HG02852 (cell line): ENCODE measurements around the gene BCAT1.
"Not testable (repeated sequence)": the region's sequence is repeated elsewhere in the genome, so short reads cannot be mapped to it uniquely, and the experiment has no call there.

Experiments used
- ATAC-seq: cut with Tn5 transposase; IDR thresholded peaks from one replicate; pipeline ENCODE4 v1.9.1; 2021; ENCODE audit warnings: mild to moderate bottlenecking, moderate library complexity; ENCODE audit not compliant: unreplicated experiment

Gene BCAT1

GRCh38 chr12:24960222-24960855, 11.4 kb upstream of the BCAT1 start:
- peak; percentile 67 for ATAC-seq

GRCh38 chr12:24956351-24956750, 7.5 kb upstream of the BCAT1 start:
- ATAC-seq = not testable (repeated sequence)

GRCh38 chr12:24955853-24956252, 7.0 kb upstream of the BCAT1 start:
- no peak for ATAC-seq

- ATAC-seq = no peak
These were observed 6.5 kb upstream of the BCAT1 start for GRCh38 chr12:24955389-24955788.

GRCh38 chr12:24954261-24954660, 5.4 kb upstream of the BCAT1 start:
- ATAC-seq = no peak

DNA sequence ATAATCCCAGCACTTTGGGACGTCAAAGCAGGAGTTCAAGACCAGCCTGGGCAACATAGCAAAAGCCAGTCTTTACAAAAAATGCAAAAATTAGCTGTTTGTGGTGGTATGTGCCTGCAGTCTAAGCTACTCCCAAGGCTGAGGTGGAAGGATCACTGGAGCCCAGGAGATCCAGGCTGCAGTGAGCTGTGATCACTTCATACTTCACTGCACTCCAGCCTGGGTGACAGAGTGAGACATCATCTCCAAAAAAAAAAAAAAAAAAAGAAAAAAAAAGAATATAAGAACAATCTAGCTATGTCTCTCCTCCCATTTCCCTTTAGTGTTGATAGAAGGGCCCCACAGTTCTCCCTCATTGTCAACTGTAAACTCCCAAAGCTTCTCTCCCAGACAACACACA, 3.5 kb upstream of the BCAT1 start:
- no peak for ATAC-seq

- peak; percentile 26 for ATAC-seq
These were observed 1.4 kb upstream of the BCAT1 start for GRCh38 chr12:24950231-24950834.

- ATAC-seq = peak; percentile 35
These were observed 513 bp downstream of the BCAT1 start for GRCh38 chr12:24948420-24948756.

DNA sequence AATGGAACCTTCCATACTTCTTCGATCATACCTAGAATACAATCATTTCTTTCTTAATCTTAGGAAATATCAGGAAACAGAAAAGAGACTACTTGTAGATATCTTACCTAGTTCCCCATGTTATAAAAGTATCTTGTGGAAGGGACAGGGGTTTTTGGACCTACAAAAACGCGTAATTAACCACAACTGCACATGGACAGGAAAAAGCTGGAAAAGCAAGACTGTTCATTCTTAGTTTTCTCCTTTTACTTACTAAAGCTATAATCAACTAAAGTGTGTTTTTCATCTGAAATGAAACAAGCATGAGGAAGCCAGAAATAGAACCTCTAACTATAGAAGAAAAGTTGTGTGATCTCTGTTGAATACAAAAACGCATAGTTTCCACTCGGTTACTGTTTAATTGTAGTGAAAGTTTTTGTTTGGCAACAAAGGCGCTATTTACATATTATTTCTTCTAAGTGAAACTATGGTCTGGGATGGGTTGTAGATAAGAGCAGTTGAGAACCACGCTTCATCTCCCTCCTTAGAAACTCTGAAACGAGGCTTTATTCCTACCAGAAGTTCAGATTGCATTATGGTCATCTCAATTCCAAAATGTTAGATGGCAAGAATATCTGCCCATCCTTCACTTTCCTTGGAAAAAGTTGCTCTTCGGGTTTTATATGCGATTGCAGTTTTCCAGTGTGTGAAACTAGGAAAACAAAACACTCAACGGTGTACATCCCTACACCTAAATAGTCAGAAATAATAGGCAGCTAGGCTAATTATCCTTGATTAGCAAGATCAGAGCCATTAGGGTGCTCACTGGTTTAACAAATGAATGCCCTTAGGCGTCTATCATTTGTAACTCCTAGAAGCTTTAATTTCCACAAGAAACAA, 1.1 kb downstream of the BCAT1 start:
- no peak for ATAC-seq

- no peak for ATAC-seq
These were observed 3.1 kb downstream of the BCAT1 start for GRCh38 chr12:24945845-24946244.

DNA sequence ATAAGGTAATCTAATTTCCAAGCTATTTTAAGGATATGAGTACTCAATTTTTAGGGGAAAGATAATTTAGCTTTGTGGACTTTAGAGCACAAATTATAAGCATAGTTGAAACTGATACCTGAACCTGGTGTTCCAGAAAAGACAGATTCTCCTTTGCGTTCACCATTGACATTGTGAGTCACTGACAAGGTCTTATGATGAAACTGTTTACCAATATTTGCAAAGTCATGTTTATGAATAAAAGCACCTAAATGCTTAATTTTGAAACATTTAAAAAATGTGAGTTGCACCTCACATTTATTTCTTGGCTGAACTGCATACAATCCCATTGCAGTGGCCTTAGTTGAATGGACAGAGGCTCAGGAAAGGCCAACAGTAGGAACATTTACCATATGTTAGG, 3.9 kb downstream of the BCAT1 start:
- no peak for ATAC-seq

DNA sequence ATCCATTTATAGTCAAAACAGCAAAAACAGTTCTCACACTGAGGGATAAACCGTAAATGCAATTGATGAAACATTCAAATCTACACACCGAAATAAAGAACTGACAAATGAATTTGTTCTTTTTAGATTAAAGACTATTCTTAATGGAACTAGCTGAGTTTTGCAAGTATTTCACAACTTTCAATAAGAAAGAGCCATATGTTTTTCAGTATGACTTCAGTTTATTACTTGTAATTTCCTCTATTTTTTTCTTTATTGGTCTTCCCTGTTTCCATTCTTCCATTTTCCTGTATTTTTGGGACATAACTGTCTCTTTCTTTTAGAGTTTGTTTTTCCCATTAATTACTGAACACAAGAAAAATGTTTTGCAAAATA, 4.3 kb downstream of the BCAT1 start:
- no peak for ATAC-seq

DNA sequence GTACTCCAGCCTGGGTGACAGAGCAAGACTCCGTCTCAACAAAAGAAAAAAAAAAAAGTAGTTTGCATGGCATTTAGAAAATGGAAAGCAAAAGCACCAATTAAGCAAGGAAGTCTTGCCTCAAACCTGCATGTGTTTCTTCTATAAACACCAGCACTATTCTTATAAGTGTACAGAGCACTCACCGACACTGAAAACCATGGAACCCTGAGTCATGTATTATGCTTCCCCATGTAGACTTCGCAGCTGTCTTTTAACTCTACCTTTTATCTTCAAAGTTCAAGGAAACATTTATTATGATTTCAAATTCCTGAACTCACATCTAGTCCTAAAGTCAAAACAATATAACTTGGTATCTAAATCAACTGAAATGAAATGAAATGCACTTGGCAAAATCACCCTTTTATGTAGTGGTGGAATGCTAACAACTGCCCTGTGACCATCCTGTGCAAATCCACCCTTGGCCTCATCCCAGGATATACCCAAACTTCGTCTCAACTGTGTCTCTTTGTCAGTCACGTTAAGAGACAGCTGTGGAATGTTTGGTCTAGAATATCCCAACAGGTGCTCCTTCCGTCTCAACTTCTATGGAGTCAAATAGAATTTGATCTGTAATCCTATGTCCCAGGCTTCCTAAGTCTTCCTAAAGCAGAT, 4.8 kb downstream of the BCAT1 start:
- ATAC-seq = no peak

DNA sequence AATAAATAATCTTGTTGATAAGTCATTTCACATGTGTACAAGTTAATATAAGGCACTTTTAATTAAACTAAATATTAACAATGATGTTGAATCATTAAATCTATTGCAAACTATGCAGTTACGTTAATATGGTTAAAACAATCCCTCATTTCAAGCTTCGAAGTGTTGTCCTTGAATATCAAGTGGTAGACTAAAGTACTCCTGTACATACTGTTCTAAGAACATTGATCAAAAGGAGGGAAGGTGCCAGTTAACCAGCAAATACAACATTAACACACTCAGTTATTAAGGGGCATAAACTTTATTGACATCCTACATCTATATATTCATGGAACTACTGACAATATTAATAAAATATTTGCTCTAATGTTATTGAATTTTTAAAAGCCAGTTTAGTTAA, 8.7 kb downstream of the BCAT1 start:
- no peak for ATAC-seq

- ATAC-seq = not testable (repeated sequence)
These were observed 9.3 kb downstream of the BCAT1 start for GRCh38 chr12:24939551-24939950.

- ATAC-seq = no peak
These were observed 10.6 kb downstream of the BCAT1 start for GRCh38 chr12:24938341-24938740.

- ATAC-seq = no peak
These were observed 11.2 kb downstream of the BCAT1 start for GRCh38 chr12:24937553-24938244.

DNA sequence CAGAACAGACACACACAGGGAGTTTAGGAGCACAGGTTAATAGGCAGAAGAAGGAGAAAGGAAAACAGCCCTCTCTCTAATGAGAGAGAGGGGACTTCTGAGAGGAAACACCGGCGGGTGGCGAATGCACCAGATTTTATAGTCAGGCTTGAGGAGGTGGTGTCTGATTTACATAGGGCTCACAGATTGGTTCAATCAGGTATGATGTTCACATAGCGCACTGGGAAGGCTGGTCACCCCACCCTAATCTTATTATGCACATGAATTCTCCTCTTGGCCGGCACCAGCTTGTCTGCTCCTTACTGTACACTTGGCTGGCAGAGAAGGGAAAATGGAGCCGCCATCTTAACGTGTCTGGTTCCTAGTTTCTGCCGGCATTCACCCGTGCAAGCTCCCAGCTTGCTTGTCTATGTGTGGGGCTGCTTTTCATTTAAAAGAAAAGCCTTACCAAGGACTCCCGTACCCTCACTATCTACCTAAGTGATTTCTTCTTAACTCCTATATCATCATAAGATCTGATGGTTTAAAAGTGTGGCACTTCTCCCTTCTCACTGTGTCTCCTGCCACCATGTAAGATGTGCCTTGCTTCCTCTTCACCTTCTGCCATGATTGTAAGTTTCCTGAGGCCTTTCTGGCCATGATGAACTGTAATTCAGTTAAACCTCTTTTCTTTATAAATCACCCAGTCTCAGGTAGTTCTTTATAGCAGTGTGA, 15.1 kb downstream of the BCAT1 start:
- no peak for ATAC-seq

GRCh38 chr12:24931666-24932405, 17.1 kb downstream of the BCAT1 start:
- peak; percentile 93 for ATAC-seq

DNA sequence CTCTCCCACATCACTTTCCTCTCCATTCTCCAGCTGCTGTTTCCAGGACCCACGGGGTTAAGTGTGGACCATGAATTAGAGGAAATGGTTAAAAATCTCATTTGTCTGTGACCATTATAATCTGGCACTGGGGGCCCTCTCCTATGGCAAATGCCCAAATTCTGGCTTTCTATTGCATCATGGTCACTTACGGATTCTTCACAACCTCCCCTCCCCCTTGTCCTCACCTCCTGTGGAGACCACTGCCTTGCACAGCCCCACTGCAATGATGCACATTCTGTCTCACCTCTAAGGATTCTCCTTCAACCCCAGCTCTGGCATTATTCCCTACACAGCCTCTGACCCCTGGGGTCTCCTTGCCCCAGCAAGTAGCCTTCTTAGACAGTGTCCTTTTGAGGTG, 18.9 kb downstream of the BCAT1 start:
- no peak for ATAC-seq
